Peyer's patch (tissue), 4 donors: ENCODE results near the gene SLC12A9.

Source experiments
- CTCF ChIP-seq, 6 experiments: fragments of 450-650 bp in 4 of 6; fragments of 200-600 bp in 2 of 6; sonication (generic) in 1 of 6; IDR thresholded peaks; one replicate each; pipeline ENCODE4 v1.5.1; 2017 to 2019; ENCODE audit warnings: antibody characterized with exemption in 6 of 6, mild to moderate bottlenecking in 3 of 6, moderate library complexity in 1 of 6
- POLR2A ChIP-seq, 2 donors: fragments of 450-650 bp; IDR thresholded peaks; one replicate each; pipeline ENCODE4 v1.5.1; 2017; ENCODE audit warnings: antibody characterized with exemption in 2 of 2, mild to moderate bottlenecking in 2 of 2, moderate library complexity in 2 of 2

GRCh38 chr7:100829150-100829716 is 23.3 kb upstream of the SLC12A9 start:
- no peak for TF ChIP-seq CTCF (IDR thresholded peaks at IDR 0.05)
- no peak for TF ChIP-seq POLR2A (IDR thresholded peaks at IDR 0.05)
